OCI-LY1 (cell line): Measurements from ENCODE around the gene YTHDC1.

Source experiments
- H2AFZ ChIP-seq: fragments of 200-600 bp; sonication (generic), shearing (Covaris generic); 2 replicates; pipeline ENCODE4 v1.6.0; 2014; ENCODE audit warnings: antibody characterized with exemption, mild to moderate bottlenecking, low read length
- H3F3A ChIP-seq: fragments of 200-600 bp; sonication (generic), shearing (Covaris generic); 2 replicates; pipeline ENCODE4 v1.6.0; 2014; ENCODE audit warnings: mild to moderate bottlenecking, antibody characterized with exemption, low read length, moderate library complexity; ENCODE audit not compliant: insufficient read depth
- H3K27ac ChIP-seq: fragments of 200-600 bp; sonication (generic); 2 replicates; pipeline ENCODE4 v1.5.1; 2014; ENCODE audit warnings: low read length, mixed run types, mild to moderate bottlenecking, low read depth; ENCODE audit not compliant: poor library complexity, severe bottlenecking
- H3K27me3 ChIP-seq: fragments of 200-600 bp; sonication (generic); 2 replicates; pipeline ENCODE4 v1.6.0; 2014; ENCODE audit warnings: antibody characterized with exemption, mild to moderate bottlenecking, low read length, moderate library complexity; ENCODE audit not compliant: insufficient read depth
- H3K36me3 ChIP-seq: fragments of 200-600 bp; sonication (generic); 2 replicates; pipeline ENCODE4 v1.6.1; 2014; ENCODE audit warnings: mild to moderate bottlenecking, antibody characterized with exemption, low read length, moderate library complexity, mixed read lengths; ENCODE audit not compliant: insufficient read depth
- H3K4me1 ChIP-seq: fragments of 200-600 bp; sonication (generic); 2 replicates; pipeline ENCODE4 v1.5.1; 2014; ENCODE audit warnings: mild to moderate bottlenecking, low read length, moderate library complexity; ENCODE audit not compliant: insufficient read depth, severe bottlenecking
- H3K4me2 ChIP-seq: fragments of 200-600 bp; sonication (generic), shearing (Covaris generic); 2 replicates; pipeline ENCODE4 v1.6.1; 2014; ENCODE audit warnings: low read length
- H3K4me3 ChIP-seq: fragments of 200-600 bp; sonication (generic); 2 replicates; pipeline ENCODE4 v1.5.1; 2014; ENCODE audit warnings: low read length, low read depth, mild to moderate bottlenecking, mixed read lengths; ENCODE audit not compliant: poor library complexity, severe bottlenecking
- H3K79me2 ChIP-seq: fragments of 200-600 bp; shearing (Covaris generic); 2 replicates; pipeline ENCODE4 v1.6.1; 2016; ENCODE audit warnings: mixed run types, low read length, mixed read lengths; ENCODE audit not compliant: insufficient read depth
- H3K9ac ChIP-seq: fragments of 200-600 bp; sonication (generic), shearing (Covaris generic); 2 replicates; pipeline ENCODE4 v1.6.1; 2014; ENCODE audit warnings: mild to moderate bottlenecking, low read length, mixed read lengths
- H3K9me2 ChIP-seq: fragments of 200-600 bp; sonication (generic), shearing (Covaris generic); 2 replicates; pipeline ENCODE4 v1.6.1; 2014; ENCODE audit warnings: low read depth, mild to moderate bottlenecking, low read length, mixed read lengths
- H3K9me3 ChIP-seq: fragments of 200-600 bp; shearing (Covaris generic); 2 replicates; pipeline ENCODE4 v1.6.1; 2014; ENCODE audit warnings: low read length, mixed read lengths
- H4K20me1 ChIP-seq: fragments of 200-600 bp; sonication (generic), shearing (Covaris generic); 2 replicates; pipeline ENCODE4 v1.6.0; 2016; ENCODE audit warnings: mild to moderate bottlenecking, low read length; ENCODE audit not compliant: insufficient read depth
- CTCF ChIP-seq: fragments of 200-600 bp; sonication (generic), shearing (Covaris generic); IDR thresholded peaks from 2 replicates; pipeline ENCODE4 v1.5.1; 2017; ENCODE audit warnings: mild to moderate bottlenecking, antibody characterized with exemption, low read length, moderate library complexity, mixed read lengths
- EZH2 ChIP-seq: fragments of 200-600 bp; sonication (generic), shearing (Covaris generic); IDR thresholded peaks from 2 replicates; pipeline ENCODE4 v1.8.0; 2017; ENCODE audit warnings: borderline replicate concordance, mixed run types, mild to moderate bottlenecking, antibody characterized with exemption, low read length, moderate library complexity, mixed read lengths

YTHDC1 gene

GRCh38 chr4:68385267-68385666 lies 35.4 kb upstream of the YTHDC1 start:
- Histone ChIP-seq H3K4me3 (no peak overlapping the region), H3K9me2 (no peaks in the 10 kb centered on the region), H3K4me2 (no peak overlapping the region), H3K27me3 (no peaks in the 10 kb centered on the region), H3K36me3 (no peaks in the 10 kb centered on the region), H2AFZ (no peak overlapping the region), H3K9me3 (no peaks in the 10 kb centered on the region), H3K9ac (no peak overlapping the region), H3K4me1 (no peaks in the 10 kb centered on the region), H4K20me1 (no peaks in the 10 kb centered on the region), H3K79me2 (no peaks in the 10 kb centered on the region), H3F3A (no peaks in the 10 kb centered on the region), H3K27ac (no peak overlapping the region)
- no peak for TF ChIP-seq EZH2
- TF ChIP-seq CTCF, result no peak

GRCh38 chr4:68383115-68383514 lies 33.2 kb upstream of the YTHDC1 start:
- TF ChIP-seq CTCF (no peak), EZH2 (no peak)
- no peak overlapping the region for H3K4me3 ChIP-seq
- no peak overlapping the region for H3K4me2 ChIP-seq
- no peaks in the 10 kb centered on the region for H3K27me3 ChIP-seq
- H3K36me3 ChIP-seq, result no peaks in the 10 kb centered on the region
- H3K9me2 ChIP-seq, result no peaks in the 10 kb centered on the region
- no peaks in the 10 kb centered on the region for H3F3A ChIP-seq
- no peak overlapping the region for H2AFZ ChIP-seq
- H4K20me1 ChIP-seq, result no peaks in the 10 kb centered on the region
- no peaks in the 10 kb centered on the region for H3K9me3 ChIP-seq
- H3K9ac ChIP-seq, result no peak overlapping the region
- H3K4me1 ChIP-seq, result no peaks in the 10 kb centered on the region
- H3K27ac ChIP-seq, result no peak overlapping the region
- H3K79me2 ChIP-seq, result no peaks in the 10 kb centered on the region

- no peaks in the 10 kb centered on the region for H3F3A ChIP-seq
- H3K9me3 ChIP-seq, result no peaks in the 10 kb centered on the region
- H3K27ac ChIP-seq, result no peak overlapping the region
- TF ChIP-seq CTCF (no peak), EZH2 (no peak)
- no peaks in the 10 kb centered on the region for H4K20me1 ChIP-seq
- H3K4me2 ChIP-seq, result no peak overlapping the region
- H3K9ac ChIP-seq, result no peak overlapping the region
- no peak overlapping the region for H2AFZ ChIP-seq
- H3K4me1 ChIP-seq, result no peaks in the 10 kb centered on the region
- H3K9me2 ChIP-seq, result no peaks in the 10 kb centered on the region
- no peaks in the 10 kb centered on the region for H3K27me3 ChIP-seq
- H3K36me3 ChIP-seq, result no peaks in the 10 kb centered on the region
- no peaks in the 10 kb centered on the region for H3K79me2 ChIP-seq
- no peak overlapping the region for H3K4me3 ChIP-seq
These were observed 28.3 kb upstream of the YTHDC1 start for GRCh38 chr4:68378226-68378625.
